ENCODE results near the gene OGFOD2. TPM values are rescaled to one million over a fixed set of nuclear protein-coding genes. Genes with fewer than 3 reads are reported as not detected.

The OGFOD2 gene
- total RNA-seq, 4 donors from 2014 or later: 4.6 to 17.7 (median 5.7) TPM

- TF ChIP-seq, protein P1, sequence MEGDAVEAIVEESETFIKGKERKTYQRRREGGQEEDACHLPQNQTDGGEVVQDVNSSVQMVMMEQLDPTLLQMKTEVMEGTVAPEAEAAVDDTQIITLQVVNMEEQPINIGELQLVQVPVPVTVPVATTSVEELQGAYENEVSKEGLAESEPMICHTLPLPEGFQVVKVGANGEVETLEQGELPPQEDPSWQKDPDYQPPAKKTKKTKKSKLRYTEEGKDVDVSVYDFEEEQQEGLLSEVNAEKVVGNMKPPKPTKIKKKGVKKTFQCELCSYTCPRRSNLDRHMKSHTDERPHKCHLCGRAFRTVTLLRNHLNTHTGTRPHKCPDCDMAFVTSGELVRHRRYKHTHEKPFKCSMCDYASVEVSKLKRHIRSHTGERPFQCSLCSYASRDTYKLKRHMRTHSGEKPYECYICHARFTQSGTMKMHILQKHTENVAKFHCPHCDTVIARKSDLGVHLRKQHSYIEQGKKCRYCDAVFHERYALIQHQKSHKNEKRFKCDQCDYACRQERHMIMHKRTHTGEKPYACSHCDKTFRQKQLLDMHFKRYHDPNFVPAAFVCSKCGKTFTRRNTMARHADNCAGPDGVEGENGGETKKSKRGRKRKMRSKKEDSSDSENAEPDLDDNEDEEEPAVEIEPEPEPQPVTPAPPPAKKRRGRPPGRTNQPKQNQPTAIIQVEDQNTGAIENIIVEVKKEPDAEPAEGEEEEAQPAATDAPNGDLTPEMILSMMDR (IDR thresholded peaks at IDR 0.05; ENCODE audit: low read depth): no peak
Observed at GRCh38 chr12:122951979-122952892, 22.8 kb upstream of the OGFOD2 start.

GRCh38 chr12:122955156-122955555 lies 19.9 kb upstream of the OGFOD2 start:
- TF ChIP-seq, protein P1 (IDR thresholded peaks at IDR 0.05; ENCODE audit: low read depth): no peak

- TF ChIP-seq, protein P1 (IDR thresholded peaks at IDR 0.05; ENCODE audit: low read depth): no peak
Observed at GRCh38 chr12:122956035-122956434, 19.0 kb upstream of the OGFOD2 start.

- TF ChIP-seq, protein P1 (IDR thresholded peaks at IDR 0.05; ENCODE audit: low read depth): no peak
Observed at GRCh38 chr12:122958198-122958888, 16.7 kb upstream of the OGFOD2 start.

DNA sequence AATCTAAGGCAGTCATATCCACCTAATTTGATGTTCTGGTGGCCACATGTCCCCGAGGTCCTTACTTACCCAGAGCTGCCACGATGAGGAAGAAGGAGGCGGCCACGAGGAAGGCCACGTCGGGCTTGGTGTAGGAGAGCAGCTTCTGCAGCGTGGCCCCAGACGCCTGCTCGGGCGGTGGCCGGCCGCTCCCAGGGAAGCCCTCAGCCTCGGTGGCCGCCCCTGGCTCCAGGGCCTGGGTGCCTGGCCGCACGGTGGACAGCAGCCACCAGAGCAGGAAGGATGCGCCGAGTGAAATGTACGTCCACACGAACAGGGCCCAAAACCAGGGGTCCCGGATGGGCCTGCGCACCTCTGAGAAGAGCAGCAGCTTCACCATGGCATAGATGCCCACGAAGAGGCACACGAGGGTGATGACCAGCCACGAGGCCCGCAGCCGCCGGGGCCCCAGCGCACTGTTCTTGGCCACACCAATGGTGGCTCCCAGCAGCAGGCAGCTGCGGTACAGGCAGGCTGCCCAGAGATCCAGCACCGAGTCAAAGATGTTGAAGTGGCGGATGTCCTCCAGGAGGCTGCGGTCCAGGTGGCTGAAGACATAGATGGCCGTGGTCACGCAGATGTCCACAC lies 15.4 kb upstream of the OGFOD2 start:
- TF ChIP-seq, protein P1 (IDR thresholded peaks at IDR 0.05; ENCODE audit: low read depth): no peak

GRCh38 chr12:122960193-122960569 lies 14.9 kb upstream of the OGFOD2 start:
- TF ChIP-seq, protein P1 (IDR thresholded peaks at IDR 0.05; ENCODE audit: low read depth): no peak

All from subcutaneous adipose tissue (tissue), 4 donors.